Dermis microvascular lymphatic vessel endothelial cell (primary cell): ENCODE measurements around the gene PINLYP. TPM values are rescaled to one million over a fixed set of nuclear protein-coding genes. Genes with fewer than 3 reads are reported as not detected.

ENCODE experiments used
- DNase-seq, 2 donors: peaks; one replicate each; pipeline versions ENCODE4 v3.0.0 to v3.0.0-alpha.2; 2010; ENCODE audit warnings: low read depth in 2 of 2
- total RNA-seq: library from RNA; depleted of rRNA; stranded (reverse); fragments of >200 nt; gene quantifications from 2 replicates; pipeline ENCODE4 v1.2.1, GENCODE V29; 2014

The PINLYP gene
- total RNA-seq, 1 donor from 2014 or later: 4.5 TPM

DNA sequence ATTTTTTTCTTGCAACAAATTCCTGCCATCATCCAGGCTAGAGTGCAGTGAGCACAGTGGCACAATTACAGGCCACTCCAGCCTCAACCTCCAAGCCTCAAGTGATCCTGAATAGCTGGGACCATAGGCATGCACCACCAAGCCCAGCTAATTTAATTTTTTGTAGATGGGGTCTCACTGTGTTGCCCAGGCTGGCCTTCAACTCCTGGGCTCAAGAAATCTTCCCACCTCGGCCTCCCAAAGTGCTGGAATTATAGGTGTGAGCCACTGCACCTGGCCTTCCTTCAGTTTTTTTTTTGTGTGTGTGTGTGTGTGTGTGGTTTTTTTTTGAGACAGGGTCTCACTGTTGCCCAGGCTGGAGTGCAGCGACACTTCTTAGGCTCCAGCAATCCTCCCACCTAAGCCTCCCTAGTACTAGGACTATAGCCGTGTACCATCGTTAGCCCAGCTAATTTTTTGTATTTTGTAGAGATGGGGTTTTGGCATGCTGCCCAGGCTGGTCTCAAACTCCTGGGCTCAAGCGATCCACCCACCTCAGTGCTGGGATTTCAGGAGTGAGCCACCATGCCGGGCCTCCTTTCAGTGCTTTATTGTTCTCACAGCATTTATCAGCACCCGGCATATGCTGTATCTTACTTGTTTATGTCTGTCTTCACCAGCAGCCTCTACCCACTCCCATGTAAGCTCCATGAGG, 30.4 kb downstream of the PINLYP start:
- no peak for DNase-seq

DNA sequence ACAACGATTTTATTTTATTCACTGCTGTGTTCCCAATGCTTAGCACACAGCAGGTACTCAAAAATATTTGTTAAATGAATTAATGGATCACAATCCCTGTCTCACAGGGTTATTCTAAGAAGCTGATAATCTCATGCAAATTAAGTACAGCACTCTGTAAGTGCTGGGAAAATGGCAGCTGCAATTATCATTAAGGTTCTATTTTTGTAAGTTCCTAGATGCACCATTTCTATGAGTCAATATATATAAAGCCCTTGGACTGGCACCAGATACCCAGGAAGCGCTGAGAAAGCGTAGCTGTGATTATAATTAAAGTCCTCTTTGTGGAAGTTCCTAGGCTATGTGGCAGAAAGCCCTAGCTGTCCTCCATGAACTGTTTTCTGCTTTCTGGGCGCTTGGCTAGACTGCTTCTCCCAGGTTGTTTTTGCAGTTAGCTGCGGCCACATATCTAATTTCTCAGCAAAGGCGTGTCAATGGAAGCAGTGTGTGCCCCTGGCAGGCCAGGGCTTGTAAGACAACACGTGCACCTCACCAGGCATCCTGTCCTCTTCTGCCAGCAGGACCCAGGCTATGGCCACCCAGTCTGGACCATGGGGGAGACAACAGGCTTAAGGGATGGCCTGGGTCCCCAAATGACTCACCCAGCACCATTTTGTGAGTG, 31.1 kb downstream of the PINLYP start:
- no peak for DNase-seq

DNA sequence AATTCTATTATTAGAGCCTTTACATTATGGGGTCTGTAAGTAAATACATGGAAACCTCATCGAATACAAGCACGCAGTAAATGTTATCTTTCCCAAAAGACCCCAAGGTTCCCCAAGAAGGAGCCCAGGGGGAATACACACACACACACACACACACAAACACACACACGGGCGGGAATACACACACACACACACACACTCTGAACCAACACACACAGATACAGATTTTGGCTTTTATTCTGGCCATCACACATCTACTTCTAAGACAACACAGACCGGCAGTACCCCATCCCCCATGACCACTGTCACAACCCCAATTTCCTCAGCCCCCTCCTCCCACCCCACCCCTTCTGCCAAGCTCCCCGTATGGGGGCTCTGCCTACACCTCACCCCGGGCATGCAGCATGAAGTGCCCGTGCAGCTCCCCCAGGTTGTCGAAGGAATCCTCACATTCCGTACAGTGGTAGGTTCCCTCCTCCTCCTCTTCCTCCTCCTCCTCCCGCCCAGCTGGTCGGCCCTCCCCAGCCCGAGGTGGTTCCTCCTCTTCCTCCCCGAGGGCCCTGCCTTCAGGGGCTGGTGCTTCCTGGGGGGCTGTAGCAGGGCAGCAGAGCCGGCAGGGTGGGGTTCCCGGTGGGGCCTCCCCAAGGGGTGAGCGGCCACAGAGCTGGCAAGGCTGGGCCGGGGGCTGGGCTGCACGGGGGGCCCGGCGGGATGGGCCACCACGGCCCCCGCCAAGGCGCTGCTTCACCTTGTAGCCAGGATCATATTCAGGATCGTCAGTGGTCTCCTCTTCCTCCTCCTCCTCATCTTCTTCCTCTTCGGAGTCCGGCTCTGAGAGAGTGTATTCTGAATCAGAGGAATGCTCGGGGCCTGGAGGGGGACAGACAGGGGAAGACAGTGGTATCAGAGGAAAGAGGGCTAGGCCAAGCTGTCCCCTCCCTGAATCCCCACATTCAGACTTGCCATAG, 31.9 kb downstream of the PINLYP start:
- DNase-seq: no peak

DNA sequence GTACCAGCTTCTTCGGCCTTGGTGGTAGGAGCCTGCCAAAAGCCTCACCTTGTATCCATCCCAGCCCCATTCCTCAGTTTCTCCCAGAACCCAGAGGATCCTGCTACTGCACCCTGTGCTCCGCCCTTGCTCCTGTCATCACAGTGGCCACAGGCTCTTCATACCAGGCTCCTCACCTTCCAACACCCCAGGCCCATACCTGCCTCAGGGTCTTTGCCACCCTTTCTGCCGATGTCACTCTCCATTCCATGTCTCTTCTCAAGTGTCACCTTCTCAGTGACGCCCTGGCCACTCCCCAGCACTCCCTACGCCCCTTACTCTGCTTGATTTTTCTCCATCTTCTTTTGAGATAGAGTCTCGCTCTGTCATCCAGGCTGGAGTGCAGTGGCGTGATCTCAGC, 34.3 kb downstream of the PINLYP start:
- DNase-seq: no peak

DNA sequence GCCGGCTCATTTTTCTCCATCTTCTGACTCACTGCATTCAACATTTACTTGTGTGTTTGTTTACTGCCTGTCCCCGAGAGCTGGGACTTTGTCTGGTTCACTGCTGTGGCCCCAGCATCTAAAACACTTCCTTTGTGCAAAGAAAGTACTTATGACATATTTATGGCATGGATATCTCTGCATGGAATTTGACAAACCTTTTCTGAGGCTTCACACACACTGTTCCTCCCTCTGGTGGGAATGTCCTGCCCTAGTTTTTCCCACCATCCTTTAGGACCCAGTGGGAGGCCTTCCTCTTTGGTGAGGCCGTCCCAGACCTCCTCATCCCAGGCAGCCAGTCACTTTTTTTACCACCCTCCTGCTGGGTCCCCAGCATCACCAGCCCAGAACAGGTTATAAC, 34.9 kb downstream of the PINLYP start:
- DNase-seq: no peak

DNA sequence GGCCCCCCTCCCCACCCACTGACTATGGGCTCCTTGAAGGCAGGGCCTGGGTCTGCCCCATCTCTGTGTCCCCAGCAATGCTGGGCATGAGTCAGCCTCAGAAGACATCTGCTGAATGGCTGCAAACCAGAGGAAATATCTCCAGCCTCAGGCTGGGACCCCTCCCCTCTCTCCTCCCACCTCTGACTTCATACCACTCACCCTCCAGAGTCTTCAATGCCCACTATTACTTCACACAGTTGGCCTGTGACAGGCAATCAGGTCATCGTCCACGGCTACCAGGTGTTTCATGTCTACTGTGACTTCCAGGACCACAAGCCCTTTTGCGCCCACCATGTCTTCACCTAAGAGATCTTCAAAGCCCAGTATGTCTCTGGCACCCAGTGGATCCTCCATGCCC, 36.2 kb downstream of the PINLYP start, which contains the start of gene SRRM5:
Gene SRRM5 (plus strand): TSS at position 301 of the 400 bp plus-strand sequence. CDS start 34 bp downstream, at position 335.
- DNase-seq: no peak

DNA sequence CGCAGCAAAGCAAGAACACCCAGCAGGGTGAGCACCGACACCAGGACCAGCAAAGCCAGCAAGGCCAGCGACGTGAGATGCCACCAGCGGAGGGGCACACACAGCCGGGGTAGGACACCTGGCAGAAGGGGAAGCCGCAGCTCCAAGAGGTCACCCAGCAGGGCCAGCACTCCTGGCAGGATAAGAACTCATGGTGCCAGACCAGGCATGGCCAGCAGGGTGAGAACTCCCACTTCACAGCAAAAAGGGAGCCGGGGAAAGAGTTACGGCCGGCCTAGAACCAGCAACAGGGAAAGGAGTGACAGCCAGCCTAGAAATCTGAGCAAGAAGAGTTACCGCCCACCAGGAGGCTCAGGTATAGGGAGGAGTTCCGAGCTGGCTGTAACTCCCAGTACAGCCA, 36.8 kb downstream of the PINLYP start:
- DNase-seq: no peak

DNA sequence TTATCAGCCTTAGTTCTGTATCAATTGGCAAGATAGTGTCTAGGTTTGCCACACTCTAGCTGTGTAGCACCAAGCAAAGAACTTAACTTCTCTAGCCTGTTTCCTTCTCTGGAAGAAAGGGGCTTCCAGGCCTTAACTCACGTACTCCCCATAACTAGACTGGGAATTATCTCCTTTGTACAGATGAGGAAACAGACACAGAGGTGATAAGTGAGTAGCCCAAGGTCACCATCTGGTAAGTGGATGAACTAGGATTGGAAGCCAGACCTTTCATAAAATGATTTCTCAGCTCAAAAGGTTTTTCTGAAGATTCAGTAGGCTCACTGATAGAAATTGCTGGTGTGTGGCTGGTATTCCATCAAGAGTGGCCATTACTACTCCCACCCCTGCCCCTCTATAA, 40.7 kb downstream of the PINLYP start:
- no peak for DNase-seq

DNA sequence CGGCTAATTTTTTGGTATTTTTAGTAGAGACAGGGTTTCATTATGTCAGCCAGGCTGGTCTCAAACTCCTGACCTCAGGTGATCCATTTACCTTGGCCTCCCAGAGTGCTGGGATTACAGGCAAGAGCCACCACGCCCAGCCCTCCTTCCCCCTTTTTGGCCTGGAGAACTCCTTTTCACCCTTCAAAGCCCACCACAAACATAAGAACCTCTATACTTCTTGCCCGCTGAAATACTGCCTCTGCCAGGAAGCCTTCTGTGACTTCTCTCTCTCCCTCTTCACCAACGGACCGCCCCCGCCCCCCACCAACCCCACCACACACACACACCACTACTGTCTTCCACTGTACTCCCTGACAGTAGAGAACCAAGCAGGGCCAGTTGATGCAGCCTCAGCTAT, 41.4 kb downstream of the PINLYP start:
- DNase-seq: no peak

DNA sequence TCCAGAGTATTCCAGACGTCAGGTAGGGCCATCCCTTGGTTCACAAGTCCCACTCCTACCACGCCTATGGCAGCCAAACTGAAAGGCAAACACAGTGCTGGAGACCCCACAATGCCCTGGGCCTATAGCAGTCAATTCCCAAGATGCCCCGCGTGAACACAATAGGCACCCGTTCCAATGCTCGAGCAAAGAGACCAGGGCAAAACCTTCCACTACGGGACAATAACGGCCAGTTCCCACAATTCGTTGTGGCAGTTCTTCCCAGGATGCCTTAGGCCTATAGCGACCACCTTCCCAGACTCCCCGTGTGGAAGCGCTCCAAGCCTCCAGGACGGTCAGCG, 43.3 kb downstream of the PINLYP start:
- DNase-seq: peak; percentile 30 to 55

DNA sequence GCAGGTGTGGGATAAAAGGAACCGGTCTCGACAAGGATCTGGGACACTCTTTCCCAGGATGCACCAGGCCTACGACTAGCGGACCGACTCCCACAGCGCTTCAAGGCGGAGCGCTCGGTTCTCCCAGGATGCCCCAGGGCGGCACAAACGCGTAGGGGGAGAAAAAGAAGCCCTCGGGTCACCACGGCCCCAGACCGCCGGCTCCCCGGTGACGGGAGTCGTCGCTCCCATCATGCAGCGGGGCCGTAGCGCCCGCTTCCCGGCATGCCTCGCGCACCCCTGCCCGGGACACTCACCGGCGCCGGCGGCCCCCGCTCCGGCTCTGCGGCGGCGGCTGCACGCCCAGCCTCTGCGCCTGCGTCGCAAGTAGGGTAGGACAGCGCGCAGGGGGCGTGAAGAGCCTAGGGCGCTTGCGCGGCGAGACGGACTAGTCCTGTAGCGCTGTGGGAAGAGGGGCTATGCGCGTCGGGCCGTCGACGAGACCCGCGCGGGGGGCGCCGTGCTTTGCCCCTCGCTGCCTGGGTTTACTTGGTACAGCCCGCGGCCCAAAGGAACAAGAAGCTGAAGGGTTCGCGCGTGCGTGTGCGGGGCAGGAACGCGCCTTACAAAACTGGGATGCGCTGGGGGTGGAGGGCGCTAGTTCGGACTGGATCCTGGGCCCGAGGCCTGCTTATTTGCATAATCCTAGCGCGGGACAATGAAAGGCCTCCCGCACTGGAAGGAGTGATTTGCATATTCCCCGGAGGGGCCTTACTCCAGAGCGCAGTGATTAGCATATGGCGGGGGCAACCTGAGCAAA, 43.9 kb downstream of the PINLYP start, which contains the start of gene ZNF428:
Gene ZNF428 (minus strand): TSS at position 368 of the 799 bp plus-strand sequence. CDS start 5,325 bp downstream, outside the sequence.
- DNase-seq: peak; percentile 79 to 94

DNA sequence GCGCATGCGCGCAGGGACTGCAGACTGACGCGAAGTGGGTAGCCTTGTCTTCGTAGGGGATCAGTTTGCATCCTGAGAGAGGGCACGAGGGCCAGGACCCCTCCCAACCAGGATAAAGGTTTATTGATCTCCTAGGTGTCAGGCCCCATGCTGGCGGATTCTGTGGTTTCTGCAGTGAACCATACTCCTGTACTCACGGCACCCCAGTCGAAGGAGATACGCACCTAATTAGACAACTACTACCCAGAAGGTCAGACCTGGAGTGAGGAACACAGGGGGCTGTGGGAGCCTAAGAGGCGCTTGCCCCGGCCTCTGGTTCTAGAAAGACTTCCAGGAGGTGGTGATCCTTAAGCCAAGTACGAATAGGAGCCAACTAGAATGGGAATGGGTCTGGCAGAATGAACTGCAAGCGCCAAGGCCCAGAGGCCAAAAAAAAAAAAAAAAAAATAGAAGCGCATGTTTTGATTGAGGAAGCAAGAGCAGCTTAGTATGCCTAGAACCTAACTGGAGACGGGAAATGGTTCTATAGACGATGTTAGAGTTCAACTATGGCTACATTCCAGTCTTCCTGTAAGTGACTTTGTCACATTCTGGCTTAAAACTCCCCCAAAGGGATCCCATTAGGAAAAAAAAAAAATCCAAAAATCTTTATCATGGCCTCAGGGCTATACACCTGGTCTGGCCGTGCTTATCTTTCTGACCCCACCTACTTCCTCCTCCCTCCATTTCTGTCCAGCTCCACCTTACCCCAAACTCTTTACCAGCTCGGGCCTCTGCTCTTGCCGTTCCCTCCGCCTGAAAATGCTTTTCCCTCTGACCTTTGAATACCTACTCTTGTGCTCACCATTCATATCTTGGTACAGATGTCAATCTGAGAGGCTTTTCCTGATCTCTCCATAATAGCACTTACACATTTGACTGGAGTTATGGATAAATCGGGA, 44.7 kb downstream of the PINLYP start:
- no peak for DNase-seq

DNA sequence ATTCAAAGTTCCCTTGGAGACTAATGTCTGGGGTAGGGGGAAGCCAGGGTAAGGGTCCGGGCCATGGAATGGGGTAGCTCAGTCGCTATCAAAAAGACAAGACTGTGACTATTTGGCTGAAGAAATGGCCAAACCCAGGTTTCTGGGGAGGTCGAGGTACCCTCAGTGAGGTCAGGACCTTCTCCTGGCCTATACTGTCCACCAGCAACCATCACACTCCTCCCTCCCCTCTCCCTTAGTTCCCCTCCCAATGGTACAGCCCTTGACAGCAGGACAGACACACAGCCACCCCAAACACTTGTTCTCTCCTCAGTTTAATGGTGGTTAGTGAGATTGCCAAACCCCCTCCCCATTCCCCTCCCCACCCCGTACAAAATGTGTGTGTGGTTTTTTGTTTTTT, 46.5 kb downstream of the PINLYP start:
- DNase-seq: no peak

DNA sequence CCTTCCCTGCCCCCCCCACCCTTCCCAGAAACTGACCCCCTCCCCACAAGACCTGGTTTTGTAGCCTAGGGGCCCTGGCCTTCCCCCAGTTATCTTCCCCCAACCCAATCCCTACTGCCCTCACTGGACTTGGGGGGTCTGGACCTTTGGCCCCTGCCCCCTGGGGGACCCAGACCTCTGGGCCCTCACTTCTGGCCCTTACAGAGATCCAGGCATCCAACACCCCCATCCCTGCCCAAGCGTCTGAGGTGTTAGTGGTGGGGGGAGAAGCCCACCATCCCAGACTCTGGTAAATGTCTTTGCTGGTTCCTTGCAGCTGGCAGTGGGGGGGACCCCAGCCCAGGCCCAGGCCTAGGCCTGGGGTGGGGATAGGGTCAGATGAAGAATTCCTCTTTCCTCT, 47.4 kb downstream of the PINLYP start:
- no peak for DNase-seq

DNA sequence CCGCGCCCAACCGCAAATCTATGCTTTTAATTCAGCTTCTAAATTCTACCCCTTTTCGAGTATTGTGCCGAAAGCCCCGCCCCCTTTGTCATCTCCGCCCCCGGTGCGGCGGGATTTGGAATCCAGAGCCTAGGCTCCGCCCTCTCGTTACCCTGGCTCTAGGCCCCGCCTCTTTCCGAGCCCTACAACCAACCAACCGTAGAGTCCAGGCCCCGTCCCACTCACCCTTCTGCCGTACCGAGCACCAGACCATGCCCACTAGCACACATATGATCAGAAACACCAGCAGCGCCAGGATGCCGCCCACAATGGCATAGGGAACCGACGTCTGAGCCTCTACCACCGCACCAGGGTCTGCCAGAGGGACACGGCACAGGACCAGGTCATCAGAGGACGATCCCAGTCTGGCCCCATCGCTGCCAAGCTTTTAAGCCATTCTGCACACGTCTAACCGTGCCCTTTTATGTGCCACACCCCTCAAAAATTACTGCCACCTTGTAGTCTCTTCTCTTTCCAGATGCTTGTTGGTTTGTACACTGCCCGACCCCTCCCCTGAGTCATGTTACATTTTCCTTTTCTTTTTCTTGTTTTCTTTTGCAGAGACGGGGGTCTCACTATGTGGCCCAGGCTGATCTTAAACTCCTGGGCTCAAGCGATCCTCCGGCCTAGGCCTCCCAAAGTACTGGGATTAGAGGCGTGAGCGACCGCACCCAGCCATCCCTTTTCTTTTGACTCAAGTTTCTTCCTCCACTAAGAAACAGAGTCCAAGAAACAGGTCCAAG, 48.5 kb downstream of the PINLYP start:
- DNase-seq: no peak

DNA sequence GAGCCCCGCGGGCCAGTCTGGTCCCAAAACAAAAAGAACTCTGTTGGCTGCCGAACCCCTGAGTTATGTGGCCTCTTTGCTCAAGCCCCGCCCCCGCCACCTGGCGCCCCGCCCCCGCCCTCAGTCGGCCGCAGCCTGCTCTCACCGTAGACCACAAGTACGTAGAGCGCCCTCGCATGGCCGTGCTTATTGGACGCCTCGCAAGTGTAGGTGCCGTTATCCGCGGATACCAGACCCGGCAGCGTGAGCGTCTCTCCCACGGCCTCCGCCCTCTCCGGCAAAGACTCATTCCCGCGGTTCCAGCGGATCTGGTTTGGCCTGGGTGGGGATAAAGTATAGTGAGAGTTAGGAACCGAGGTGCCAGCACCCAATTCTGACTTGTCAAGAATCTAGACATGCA, 49.3 kb downstream of the PINLYP start:
- DNase-seq: peak in 1 of 2 donors; percentile 25

DNA sequence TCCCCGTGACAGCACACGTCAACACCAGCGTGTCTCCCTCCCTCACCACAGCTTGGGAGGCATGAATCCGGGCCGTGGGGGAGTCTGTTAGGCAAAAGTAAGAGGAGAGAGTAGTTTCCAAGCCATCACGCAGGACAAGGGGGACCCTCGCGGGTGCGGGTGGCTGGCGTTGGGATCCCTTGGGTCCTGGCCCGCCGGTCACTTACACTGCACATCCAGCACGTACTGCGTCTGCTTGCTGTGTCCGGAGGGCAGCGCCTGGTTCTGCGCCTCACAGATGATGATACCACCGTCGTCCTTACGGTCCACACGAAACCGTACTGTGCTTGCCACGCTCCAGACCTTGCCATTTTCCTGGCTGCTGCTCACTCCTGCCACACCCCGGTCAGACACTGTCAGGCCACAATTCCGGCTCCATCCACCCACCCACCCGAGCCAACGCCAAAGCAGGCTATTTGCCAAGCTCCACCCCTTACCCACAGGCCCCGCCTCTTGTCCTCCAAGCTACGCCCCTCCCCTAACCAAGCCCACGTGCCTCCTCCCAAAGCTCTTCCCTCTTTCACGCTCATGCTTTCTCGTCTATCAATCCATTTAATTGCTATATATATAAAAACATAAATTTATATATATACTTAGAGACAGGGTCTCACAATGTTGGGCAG, 50.4 kb downstream of the PINLYP start:
- DNase-seq: peak; percentile 22 to 50

DNA sequence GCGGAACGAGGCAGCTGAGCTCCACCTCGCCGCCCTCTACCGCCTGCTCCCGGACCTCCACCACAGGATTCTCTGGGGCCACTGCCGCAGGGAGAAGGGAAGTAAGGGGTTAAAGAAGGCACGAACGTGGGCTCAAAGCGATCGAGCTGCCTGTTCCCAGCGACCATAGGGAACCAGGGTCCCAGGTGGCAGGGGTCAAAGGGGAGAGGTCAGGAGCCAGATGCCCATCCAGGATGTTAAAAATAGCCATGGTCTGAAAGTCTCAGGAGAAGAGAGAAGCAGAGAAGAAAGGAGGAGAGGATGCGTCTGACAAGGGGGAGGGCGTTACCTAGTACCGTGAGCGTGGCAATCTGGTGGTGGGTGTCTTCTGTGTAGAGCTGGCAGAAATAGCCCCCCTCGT, 51.2 kb downstream of the PINLYP start:
- DNase-seq: no peak
